Breast epithelium (tissue), 3 donors: ENCODE data around the gene AOPEP.

Experiments used
- CTCF ChIP-seq, 3 donors: fragments of 450-650 bp; IDR thresholded peaks; one replicate each; pipeline ENCODE4 v1.5.1; 2016 to 2017; ENCODE audit warnings: antibody characterized with exemption in 3 of 3, mild to moderate bottlenecking in 3 of 3, moderate library complexity in 3 of 3
- POLR2A ChIP-seq: fragments of 450-650 bp; IDR thresholded peaks from one replicate; pipeline ENCODE4 v1.6.1; 2016; ENCODE audit warnings: antibody characterized with exemption, mild to moderate bottlenecking, moderate library complexity
- POLR2AphosphoS5 ChIP-seq, 3 donors: sonication (generic); formaldehyde crosslinking; IDR thresholded peaks; one replicate each; pipeline ENCODE4 v1.6.1; 2017; ENCODE audit warnings: antibody characterized with exemption in 3 of 3

GRCh38 chr9:95085861-95086563, 359.5 kb downstream of the AOPEP start:
- TF ChIP-seq CTCF (IDR thresholded peaks at IDR 0.05) (no peak), POLR2A (no peak), POLR2AphosphoS5 (IDR thresholded peaks at IDR 0.05) (no peak)
